Measurements from ENCODE around the gene PKLR. TPM values are rescaled to one million over a fixed set of nuclear protein-coding genes. Genes with fewer than 3 reads are reported as not detected.
A peak's percentile ranks its signal among the peaks of the same experiment; 100 is the strongest.

The PKLR gene
- total RNA-seq, 1 experiment from 2014 or later: not detected

DNA sequence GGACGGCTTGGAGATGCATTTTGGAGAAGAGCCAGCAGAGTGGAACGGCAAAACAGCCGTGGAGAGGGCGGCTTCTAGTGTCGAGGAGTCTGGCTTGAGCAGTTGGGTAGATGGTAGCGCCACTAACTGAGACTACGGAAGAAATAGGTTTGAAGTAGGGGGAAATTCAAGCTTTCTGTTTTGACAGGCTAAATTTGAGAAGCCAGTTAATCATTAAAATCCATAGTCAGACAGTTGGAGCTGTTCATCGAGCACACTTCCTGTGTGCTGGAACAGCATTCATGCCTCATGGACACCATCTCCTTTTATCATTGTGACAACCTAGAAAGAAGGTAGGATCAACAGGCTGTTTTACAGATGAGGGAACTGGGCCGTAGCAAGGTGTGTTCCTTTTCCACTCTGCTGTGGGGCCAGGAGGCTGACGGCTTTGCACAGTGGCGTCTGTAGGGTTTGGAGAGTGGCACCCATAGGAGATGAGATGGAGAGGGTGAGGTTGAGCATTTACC is 3.4 kb upstream of the PKLR start:
- Histone ChIP-seq H2BK15ac (ENCODE audit: low read depth, low read length) (no peak overlapping the region), H4K8ac (replicated peaks; ENCODE audit: insufficient read length, low read depth, low read length) (no peak overlapping the region), H3K4me1 (ENCODE audit: insufficient read depth, low read length) (no peaks in the 10 kb centered on the region), H3K56ac (ENCODE audit: insufficient read length, low read depth, low read length) (no peak overlapping the region), H2AFZ (ENCODE audit: low read length) (no peak overlapping the region), H3K9ac (ENCODE audit: extremely low read depth, insufficient read length, low read length) (no peak overlapping the region), H2BK120ac (ENCODE audit: low read depth, low read length, poor library complexity, severe bottlenecking) (no peak overlapping the region), H2BK12ac (ENCODE audit: insufficient read length, low read depth, low read length) (no peak overlapping the region), H3K23me2 (ENCODE audit: insufficient read length, low read depth, low read length, poor library complexity, severe bottlenecking) (peaks cover 4% of the 10 kb centered on the region), H3K27me3 (ENCODE audit: insufficient read depth, low read length) (no peaks in the 10 kb centered on the region), H2BK20ac (ENCODE audit: low read depth, low read length, poor library complexity, severe bottlenecking) (no peak overlapping the region), H2AK5ac (ENCODE audit: insufficient read length, low read length) (no peak overlapping the region), H3K79me1 (ENCODE audit: insufficient read depth, low read depth, low read length, poor library complexity, severe bottlenecking) (no peaks in the 10 kb centered on the region), H4K5ac (ENCODE audit: insufficient read length, low read depth, low read length) (no peak overlapping the region), H3K14ac (ENCODE audit: insufficient read depth, low read length) (no peak overlapping the region), H3K9me3 (ENCODE audit: control insufficient read depth, low read depth, low read length) (no peaks in the 10 kb centered on the region), H3K27ac (ENCODE audit: insufficient read length, low read depth, low read length) (no peak overlapping the region), H3K4me2 (ENCODE audit: insufficient read depth, insufficient read length, low read length) (no peak overlapping the region), H4K20me1 (ENCODE audit: control insufficient read depth, insufficient read depth, insufficient read length) (no peaks in the 10 kb centered on the region), H3K18ac (ENCODE audit: insufficient read length, low read depth, low read length) (no peak overlapping the region), H2BK5ac (ENCODE audit: insufficient read length, low read length) (no peak overlapping the region), H4K91ac (ENCODE audit: insufficient read length, low read depth, low read length) (no peak overlapping the region), H3K79me2 (ENCODE audit: insufficient read depth, low read length) (peaks cover 4% of the 10 kb centered on the region; the same call in 1 of the 2 replicates), H3K23ac (ENCODE audit: insufficient read length, low read depth, low read length) (no peak overlapping the region), H3T11ph (ENCODE audit: low read length) (no peak overlapping the region), H3K4ac (ENCODE audit: low read depth, low read length) (no peak overlapping the region)
- Mint-ChIP-seq H3K27ac (peak overlapping the region in 1 of 3 experiments; percentile 24; a peak in 2 of 7 replicates), H3K36me3 (ENCODE audit: insufficient read depth in 1 of 3, low read depth in 3 of 3) (no peaks in the 10 kb centered on the region; a peak in 1 of 7 replicates), H3K4me1 (peaks cover 9 to 12% of the 10 kb centered on the region in 2 experiments), H3K27me3 (ENCODE audit: low read depth) (no peaks in the 10 kb centered on the region; the same call in 1 of the 2 replicates), H3K4me3 (no peak overlapping the region), H3K9me3 (no peaks in the 10 kb centered on the region)
- TF ChIP-seq, protein P1, sequence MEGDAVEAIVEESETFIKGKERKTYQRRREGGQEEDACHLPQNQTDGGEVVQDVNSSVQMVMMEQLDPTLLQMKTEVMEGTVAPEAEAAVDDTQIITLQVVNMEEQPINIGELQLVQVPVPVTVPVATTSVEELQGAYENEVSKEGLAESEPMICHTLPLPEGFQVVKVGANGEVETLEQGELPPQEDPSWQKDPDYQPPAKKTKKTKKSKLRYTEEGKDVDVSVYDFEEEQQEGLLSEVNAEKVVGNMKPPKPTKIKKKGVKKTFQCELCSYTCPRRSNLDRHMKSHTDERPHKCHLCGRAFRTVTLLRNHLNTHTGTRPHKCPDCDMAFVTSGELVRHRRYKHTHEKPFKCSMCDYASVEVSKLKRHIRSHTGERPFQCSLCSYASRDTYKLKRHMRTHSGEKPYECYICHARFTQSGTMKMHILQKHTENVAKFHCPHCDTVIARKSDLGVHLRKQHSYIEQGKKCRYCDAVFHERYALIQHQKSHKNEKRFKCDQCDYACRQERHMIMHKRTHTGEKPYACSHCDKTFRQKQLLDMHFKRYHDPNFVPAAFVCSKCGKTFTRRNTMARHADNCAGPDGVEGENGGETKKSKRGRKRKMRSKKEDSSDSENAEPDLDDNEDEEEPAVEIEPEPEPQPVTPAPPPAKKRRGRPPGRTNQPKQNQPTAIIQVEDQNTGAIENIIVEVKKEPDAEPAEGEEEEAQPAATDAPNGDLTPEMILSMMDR (conservative IDR thresholded peaks at IDR 0.05): no peak
- DNase-seq: no peak
- WGBS (ENCODE audit: extremely low coverage, insufficient read length, low lambda C conversion rate): no CpG with 5 or more reads among the region's 11 CpGs
